Astrocyte of the spinal cord (primary cell): ENCODE data around the gene POP4.

Experiments used
- DNase-seq: peaks from one replicate; pipeline ENCODE4 v3.0.0; 2011; ENCODE audit warnings: low read depth, low spot score
- H3K4me3 ChIP-seq: 2 replicates; pipeline ENCODE4 v1.5.1; 2011; ENCODE audit warnings: low read depth, mild to moderate bottlenecking, low read length, moderate library complexity
- in situ Hi-C: cut with HindIII; loops from 2 replicates; pipeline ENCODE4 v1.10.0; 2017; ENCODE audit warnings: low sequenced_read_pairs
- TF ChIP-seq, protein P1 (sequence below): IDR thresholded peaks from 2 replicates; pipeline ENCODE4 v1.5.1; 2012; ENCODE audit warnings: low read depth, mild to moderate bottlenecking, low read length, inconsistent platforms

Gene POP4

GRCh38 chr19:29616541-29616940, 10.5 kb downstream of the POP4 start:
- in situ Hi-C loops = no loop called here
- DNase-seq = no peak
- TF ChIP-seq, protein P1, sequence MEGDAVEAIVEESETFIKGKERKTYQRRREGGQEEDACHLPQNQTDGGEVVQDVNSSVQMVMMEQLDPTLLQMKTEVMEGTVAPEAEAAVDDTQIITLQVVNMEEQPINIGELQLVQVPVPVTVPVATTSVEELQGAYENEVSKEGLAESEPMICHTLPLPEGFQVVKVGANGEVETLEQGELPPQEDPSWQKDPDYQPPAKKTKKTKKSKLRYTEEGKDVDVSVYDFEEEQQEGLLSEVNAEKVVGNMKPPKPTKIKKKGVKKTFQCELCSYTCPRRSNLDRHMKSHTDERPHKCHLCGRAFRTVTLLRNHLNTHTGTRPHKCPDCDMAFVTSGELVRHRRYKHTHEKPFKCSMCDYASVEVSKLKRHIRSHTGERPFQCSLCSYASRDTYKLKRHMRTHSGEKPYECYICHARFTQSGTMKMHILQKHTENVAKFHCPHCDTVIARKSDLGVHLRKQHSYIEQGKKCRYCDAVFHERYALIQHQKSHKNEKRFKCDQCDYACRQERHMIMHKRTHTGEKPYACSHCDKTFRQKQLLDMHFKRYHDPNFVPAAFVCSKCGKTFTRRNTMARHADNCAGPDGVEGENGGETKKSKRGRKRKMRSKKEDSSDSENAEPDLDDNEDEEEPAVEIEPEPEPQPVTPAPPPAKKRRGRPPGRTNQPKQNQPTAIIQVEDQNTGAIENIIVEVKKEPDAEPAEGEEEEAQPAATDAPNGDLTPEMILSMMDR = no peak
- no peak overlapping the region for H3K4me3 ChIP-seq

DNA sequence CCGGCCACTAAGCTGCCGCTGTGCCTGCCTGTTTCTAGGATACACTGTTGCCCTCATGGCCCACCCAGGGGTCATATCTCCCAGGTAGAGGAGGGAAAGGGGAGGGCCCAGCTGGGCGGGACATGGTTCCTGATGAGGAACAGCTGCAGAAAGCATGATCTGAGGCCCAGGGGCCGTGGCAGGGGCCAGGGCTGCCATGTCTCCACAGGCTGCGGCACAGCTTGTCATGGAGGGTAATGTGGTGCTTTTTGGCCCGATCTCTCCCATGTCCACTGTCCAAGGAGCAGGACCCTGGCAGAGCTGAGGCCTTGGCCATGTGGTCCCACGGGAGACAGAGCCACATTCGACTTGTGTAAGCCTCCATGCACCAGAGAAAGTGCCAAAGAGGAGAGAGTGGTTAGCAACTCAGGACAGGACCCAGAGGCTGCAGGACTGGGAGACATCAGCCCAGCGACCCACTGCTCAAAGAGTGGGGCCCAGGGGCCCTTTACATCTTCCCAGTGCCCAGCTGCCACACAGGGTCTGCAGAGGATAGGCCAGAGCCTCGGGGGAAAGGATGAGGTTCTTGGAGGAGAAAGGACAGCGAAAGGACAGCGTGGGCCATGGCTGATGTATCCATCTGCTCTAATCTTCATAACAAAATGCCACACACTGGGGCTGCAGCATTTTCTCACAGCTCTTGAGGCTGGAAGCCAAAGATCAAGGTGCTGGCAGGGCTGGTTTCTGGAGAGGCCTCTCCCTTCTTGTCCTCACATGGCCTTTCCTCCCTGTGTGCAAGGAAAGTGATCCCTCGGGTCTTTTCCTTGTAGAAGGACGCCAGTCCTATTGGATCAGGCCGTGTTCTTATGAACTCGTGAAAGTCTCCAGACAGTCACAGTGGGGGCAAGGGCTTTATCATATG, 11.5 kb downstream of the POP4 start:
- no peak for DNase-seq
- no peak overlapping the region for H3K4me3 ChIP-seq
- TF ChIP-seq, protein P1 = no peak
- in situ Hi-C loops = no loop called here

DNA sequence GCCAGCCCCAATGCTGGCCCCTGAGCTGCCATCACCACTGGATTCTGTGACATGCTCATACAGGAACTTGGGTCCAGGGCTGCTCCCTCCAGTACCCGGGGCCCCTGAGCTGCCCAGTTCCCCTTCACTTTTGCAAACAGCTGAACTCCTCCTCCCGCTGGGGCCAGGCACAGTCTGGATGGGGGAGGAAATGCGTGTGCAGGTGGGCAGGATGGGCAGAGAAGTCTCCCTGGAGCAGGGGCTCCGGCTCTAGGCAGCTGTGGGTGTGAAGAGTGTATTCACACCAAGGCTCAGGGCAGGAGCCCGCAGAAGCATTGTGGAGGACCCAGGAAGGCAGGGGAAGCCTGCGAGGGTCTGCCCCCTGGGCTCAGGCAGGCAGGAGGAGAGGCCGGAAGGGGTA, 12.4 kb downstream of the POP4 start:
- in situ Hi-C loops = no loop called here
- TF ChIP-seq, protein P1 = no peak
- no peak for DNase-seq

DNA sequence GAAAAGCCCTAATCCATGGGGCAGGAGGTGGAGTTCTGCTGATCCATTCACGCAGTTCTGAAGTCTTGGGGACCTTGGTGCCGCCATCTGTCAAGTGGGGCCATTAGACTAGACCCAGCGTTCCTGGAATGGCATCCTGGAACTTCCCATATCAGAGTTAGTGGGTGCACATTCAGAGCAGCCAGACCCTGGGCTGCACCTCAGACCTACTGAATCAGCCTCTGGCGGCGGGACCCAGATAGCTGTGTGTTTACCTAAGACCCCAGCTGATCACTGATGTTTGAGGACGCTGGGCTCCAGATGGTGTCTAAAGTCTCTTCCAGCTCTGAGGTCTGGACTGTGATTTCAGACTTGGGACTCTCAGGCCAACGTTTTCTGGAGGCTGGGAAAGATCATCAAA, 12.8 kb downstream of the POP4 start:
- no peak for DNase-seq
- no peak overlapping the region for H3K4me3 ChIP-seq
- in situ Hi-C loops = no loop called here
- TF ChIP-seq, protein P1 = no peak

More for the DNA sequence above, 12.4 kb downstream of the POP4 start:
- H3K4me3 ChIP-seq = no peak overlapping the region

DNA sequence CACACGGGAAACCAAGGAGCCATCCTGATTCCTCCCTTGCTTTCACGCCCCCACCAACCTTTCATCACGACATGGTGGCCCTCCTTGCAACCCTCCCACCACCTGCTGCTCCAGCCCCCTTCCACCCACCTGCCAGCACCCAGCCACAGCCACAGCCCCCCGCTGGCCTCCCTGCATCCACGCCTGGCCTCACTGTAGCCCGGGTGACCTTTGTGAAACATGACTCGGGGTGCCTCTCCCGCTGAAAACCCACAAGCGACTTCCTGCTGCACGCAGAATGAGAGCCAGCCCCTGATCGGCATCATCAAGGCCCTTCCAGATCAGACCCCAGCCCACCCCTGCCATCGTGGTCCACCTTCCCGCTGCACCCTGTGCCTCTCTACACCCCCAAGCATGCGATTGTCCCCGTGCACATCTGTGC, 14.9 kb downstream of the POP4 start:
- TF ChIP-seq, protein P1 = no peak
- no peak for DNase-seq
- no peak overlapping the region for H3K4me3 ChIP-seq
- in situ Hi-C loops = no loop called here

DNA sequence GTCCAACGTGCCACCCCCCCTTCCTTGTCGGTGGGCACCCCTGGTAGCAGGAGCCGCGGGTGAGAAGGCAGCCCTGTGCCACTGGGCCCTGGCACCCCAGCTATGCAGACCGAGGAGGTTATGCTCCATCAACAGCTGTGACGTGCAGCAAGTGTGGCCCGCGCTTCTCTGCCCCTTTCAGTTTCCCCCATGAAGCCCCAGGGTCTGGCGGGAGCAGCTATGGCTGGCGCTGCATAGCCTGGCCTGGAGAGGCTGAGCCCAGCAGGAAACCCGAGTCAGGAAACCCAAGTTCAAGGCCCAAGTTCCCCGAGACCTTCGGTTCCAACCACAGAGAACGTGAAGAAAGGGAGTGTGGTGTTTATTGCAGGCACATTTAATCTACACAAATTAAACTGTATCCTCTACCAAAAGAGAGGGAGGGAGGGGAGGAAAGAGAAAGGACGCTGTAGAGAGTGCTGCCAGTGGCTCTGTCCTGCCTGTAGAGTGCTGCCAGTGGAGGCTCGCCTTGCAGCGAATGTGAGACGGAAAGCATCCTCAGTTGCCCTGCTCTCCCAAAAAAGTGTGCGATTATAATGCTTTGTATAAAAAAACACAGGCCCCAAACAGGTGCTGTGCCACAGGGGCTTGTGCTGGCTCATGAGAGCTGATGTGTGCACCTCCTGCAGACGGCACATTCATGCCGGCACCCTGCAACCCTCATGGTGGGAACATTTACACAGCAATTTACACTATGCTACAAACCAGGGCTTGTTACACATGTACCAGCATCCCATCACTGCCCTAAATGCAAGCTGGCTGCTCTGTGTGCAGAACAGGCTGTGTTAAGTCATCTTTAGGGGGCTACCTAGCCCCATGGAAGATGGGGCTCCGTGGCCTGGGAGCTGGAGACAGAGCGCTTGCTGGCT, 16.3 kb downstream of the POP4 start:
- TF ChIP-seq, protein P1 = no peak
- in situ Hi-C loops = no loop called here
- H3K4me3 ChIP-seq = no peak overlapping the region
- DNase-seq = peak; percentile 10
